ENCODE results near the gene JUN. TPM values are rescaled to one million over a fixed set of nuclear protein-coding genes. Genes with fewer than 3 reads are reported as not detected.

The JUN gene
- total RNA-seq, 3 donors from 2014 or later = 138 to 303 (median 153) TPM

DNA sequence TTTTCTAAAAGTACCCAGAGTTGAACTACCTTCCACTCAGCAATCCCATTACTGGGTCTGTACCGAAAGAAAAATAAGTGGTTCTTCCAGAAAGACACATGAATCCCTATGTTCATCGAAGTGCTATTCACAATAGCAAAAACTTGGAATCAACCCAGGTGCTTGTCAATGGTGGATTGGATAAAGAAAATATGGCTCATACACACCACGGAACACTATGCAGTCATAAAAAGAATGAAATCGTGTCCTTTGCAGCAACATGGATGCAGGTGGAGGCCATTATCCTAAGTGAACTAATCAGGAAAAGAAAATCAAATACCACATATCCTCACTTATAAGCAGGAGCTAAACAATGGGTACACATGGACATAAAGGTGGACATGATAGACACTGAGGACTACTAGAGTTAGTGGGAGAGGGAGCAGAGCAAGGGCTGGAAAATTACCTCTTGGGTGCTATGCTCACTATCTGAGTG is 32.9 kb upstream of the JUN start:
- no peak overlapping the region for H3K4me3 ChIP-seq
- intact Hi-C loops (cut with DNase I, micrococcal nuclease) = no loop called here
- ATAC-seq = no peak

DNA sequence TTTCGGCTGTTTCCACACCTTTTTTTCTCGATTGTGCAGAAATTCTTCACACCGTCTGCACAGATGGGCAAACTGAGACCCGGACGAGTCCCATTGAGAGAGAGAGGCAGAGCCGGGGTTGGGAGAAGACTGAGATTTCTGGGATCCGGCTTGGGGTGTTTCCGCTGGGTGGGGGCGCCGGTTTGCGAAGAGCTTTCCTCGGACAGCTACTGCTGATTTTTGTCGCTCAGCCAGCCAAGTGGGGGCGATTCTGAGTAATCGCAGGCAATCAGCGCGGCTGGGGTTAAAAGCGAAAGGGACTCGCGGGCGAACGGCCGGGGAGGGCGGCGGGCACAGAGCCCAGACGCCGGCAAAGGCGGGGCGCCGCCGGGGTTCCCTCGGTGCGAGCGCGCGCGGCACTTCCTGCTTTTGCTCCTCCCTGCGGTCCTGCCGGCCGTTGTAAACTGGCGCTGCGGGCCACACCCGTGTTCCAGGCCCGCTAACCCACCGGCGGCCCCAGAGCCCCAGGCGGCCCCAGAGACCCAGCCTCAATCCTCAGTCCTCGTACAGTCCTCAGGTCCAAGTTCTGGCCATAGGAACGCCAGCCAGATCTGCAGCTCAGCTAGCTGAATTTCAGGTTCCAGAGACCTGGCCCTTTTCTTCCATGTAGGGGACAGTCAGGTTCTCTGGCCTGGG is 32.4 kb upstream of the JUN start:
- TF ChIP-seq, protein P1, sequence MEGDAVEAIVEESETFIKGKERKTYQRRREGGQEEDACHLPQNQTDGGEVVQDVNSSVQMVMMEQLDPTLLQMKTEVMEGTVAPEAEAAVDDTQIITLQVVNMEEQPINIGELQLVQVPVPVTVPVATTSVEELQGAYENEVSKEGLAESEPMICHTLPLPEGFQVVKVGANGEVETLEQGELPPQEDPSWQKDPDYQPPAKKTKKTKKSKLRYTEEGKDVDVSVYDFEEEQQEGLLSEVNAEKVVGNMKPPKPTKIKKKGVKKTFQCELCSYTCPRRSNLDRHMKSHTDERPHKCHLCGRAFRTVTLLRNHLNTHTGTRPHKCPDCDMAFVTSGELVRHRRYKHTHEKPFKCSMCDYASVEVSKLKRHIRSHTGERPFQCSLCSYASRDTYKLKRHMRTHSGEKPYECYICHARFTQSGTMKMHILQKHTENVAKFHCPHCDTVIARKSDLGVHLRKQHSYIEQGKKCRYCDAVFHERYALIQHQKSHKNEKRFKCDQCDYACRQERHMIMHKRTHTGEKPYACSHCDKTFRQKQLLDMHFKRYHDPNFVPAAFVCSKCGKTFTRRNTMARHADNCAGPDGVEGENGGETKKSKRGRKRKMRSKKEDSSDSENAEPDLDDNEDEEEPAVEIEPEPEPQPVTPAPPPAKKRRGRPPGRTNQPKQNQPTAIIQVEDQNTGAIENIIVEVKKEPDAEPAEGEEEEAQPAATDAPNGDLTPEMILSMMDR (IDR thresholded peaks at IDR 0.05) = no peak
- Histone ChIP-seq H3K9me3 (no peaks in the 10 kb centered on the region), H3K4me3 (peak overlapping the region; percentile 31), H3K4me1 (ENCODE audit: low read depth) (peaks cover 31% of the 10 kb centered on the region), H3K36me3 (ENCODE audit: low read depth) (peaks cover 3% of the 10 kb centered on the region)
- ATAC-seq (peak; percentile 80), DNase-seq (peak; percentile 94 to 96 (median 96))
- intact Hi-C loops (cut with DNase I, micrococcal nuclease) = no loop called here

More for the DNA sequence above, 32.9 kb upstream of the JUN start:
- Histone ChIP-seq H3K9me3 (no peaks in the 10 kb centered on the region), H3K36me3 (ENCODE audit: low read depth) (peaks cover 3% of the 10 kb centered on the region), H3K4me1 (ENCODE audit: low read depth) (peaks cover 31% of the 10 kb centered on the region)
- TF ChIP-seq, protein P1 (IDR thresholded peaks at IDR 0.05) = no peak
- no peak for DNase-seq

DNA sequence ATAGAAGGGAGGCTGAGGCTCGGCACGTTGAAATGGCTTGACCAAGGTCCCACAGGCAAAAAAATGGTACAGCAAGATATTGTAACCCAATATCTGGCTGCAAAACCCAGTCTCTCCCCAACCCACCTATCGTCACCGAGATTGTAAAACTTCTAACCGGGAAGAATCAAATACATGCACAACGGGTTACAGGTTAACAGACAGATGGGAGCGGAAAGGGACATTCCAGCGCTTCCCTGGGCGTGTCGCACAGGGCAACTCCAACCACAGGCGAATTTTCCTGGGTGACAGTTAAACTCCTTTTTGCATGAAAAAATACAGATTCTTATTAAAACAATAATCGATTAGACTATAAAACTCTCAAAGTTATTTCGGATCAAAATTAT is 31.8 kb upstream of the JUN start:
- TF ChIP-seq, protein P1 (IDR thresholded peaks at IDR 0.05) = no peak
- intact Hi-C loops (cut with DNase I, micrococcal nuclease) = no loop called here
- DNase-seq = peak; percentile 75 to 81 (median 79)

DNA sequence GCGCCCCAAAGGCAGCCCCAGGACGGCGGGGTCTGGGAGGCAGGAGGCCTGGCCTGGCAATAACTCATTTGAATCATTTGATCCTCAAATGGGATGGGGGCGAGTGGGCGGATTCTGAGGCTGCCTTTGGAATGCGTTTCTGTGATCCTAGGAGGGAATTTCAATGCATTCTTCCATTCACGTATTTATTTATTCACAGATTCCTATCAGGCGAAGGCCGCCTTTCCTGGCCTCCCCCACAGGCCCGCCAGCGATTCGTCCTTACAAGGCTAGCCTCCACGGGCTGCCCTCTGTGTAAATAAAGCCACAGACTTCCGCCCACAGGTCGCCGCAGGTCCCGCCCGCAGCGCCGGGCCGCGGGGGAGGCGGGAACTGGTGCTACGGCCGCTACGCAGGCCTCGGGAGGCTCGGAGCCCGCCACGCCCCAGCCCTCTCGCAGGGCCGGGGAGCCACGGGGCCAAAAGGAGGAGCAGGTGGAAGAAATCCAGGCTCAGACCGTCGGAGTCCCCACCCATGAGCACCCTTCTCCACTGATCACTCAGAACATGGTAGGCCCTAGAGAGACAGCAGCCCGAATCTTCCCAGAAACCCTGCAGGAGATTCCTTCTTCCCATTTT is 31.3 kb upstream of the JUN start:
- peak; percentile 88 to 94 (median 94) for DNase-seq
- ATAC-seq = peak; percentile 84
- TF ChIP-seq, protein P1 (IDR thresholded peaks at IDR 0.05) = peak; percentile 21
- H3K4me3 ChIP-seq = peak overlapping the region; percentile 31
- intact Hi-C loops (cut with DNase I, micrococcal nuclease) = no loop called here
- peaks cover 31% of the 10 kb centered on the region for H3K4me1 ChIP-seq (ENCODE audit: low read depth)
- no peaks in the 10 kb centered on the region for H3K9me3 ChIP-seq
- peaks cover 3% of the 10 kb centered on the region for H3K36me3 ChIP-seq (ENCODE audit: low read depth)

More for the DNA sequence above, 31.8 kb upstream of the JUN start:
- Histone ChIP-seq H3K9me3 (no peaks in the 10 kb centered on the region), H3K4me1 (ENCODE audit: low read depth) (peaks cover 31% of the 10 kb centered on the region), H3K36me3 (ENCODE audit: low read depth) (peaks cover 3% of the 10 kb centered on the region), H3K4me3 (peak overlapping the region; percentile 31)
- peak; percentile 69 for ATAC-seq

DNA sequence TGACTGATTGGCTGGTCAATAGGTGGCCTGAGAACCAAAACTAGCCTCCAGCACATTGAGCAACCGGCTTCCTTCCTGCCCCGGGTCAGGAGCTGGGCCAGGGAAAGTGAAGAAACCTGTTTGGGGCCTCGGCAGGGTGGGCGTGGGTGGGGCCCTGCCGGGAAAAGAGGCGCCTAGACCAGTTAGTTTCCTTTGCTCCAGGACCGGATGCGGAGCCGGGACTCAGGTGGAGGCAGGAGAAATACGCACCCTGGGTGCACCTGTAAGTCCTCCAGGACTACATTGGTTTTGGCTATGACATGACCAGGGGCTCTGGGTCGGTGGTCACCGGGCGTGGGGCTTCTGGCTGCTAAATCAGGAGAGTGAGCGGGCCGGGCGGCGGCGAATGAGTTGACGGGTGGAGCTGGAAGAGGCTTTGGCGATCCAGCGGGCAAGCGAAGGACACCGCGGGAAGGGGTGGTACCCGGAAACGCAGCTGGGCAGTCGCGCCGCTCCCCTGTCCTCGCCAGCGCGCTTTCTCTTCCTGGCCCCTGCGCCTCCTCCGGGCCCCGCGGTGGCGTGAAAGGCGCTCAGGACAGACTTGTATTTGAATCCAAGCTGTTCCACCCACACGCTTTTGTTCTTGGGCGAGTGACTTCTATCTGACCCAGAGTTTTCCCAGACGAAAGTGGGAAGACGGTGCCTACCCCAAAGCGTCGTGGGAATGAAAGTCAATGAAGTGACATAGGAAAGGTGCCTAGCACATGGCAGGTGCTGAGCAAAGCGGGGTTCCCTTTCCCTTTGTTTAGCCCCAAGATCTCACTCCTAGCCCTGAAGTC is 30.6 kb upstream of the JUN start:
- Histone ChIP-seq H3K9me3 (no peaks in the 10 kb centered on the region), H3K36me3 (ENCODE audit: low read depth) (peaks cover 3% of the 10 kb centered on the region), H3K4me1 (ENCODE audit: low read depth) (peaks cover 31% of the 10 kb centered on the region), H3K4me3 (no peak overlapping the region)
- ATAC-seq (peak; percentile 76), DNase-seq (peak; percentile 85 to 91 (median 89))
- intact Hi-C loops (cut with DNase I, micrococcal nuclease) = no loop called here
- TF ChIP-seq, protein P1 (IDR thresholded peaks at IDR 0.05) = no peak

Measured in mucosa of descending colon (tissue), 3 donors.